ENCODE measurements around the gene SNED1. TPM values are rescaled to one million over a fixed set of nuclear protein-coding genes. Genes with fewer than 3 reads are reported as not detected.

SNED1 gene
- total RNA-seq, 1 experiment from 2014 or later, result not detected

GRCh38 chr2:241112046-241112445, 113.6 kb downstream of the SNED1 start:
- Mint-ChIP-seq H3K27me3 (ENCODE audit: insufficient read depth, unreplicated experiment) (no peaks in the 10 kb centered on the region), H3K36me3 (ENCODE audit: insufficient read depth, unreplicated experiment) (no peaks in the 10 kb centered on the region), H3K4me1 (ENCODE audit: low read depth, unreplicated experiment) (no peaks in the 10 kb centered on the region), H3K9me3 (ENCODE audit: unreplicated experiment) (no peaks in the 10 kb centered on the region), H3K27ac (ENCODE audit: unreplicated experiment) (no peak overlapping the region), H3K4me3 (ENCODE audit: unreplicated experiment) (no peak overlapping the region)
- Histone ChIP-seq H3K4me1 (no peaks in the 10 kb centered on the region), H3K4me3 (ENCODE audit: low read depth, low read length) (no peak overlapping the region), H3K36me3 (ENCODE audit: control insufficient read depth, insufficient read depth, low read length) (no peaks in the 10 kb centered on the region), H3K27me3 (replicated peaks; ENCODE audit: control insufficient read depth, insufficient read depth, low read length) (no peaks in the 10 kb centered on the region), H3K9me3 (no peaks in the 10 kb centered on the region)
- TF ChIP-seq, protein P1, sequence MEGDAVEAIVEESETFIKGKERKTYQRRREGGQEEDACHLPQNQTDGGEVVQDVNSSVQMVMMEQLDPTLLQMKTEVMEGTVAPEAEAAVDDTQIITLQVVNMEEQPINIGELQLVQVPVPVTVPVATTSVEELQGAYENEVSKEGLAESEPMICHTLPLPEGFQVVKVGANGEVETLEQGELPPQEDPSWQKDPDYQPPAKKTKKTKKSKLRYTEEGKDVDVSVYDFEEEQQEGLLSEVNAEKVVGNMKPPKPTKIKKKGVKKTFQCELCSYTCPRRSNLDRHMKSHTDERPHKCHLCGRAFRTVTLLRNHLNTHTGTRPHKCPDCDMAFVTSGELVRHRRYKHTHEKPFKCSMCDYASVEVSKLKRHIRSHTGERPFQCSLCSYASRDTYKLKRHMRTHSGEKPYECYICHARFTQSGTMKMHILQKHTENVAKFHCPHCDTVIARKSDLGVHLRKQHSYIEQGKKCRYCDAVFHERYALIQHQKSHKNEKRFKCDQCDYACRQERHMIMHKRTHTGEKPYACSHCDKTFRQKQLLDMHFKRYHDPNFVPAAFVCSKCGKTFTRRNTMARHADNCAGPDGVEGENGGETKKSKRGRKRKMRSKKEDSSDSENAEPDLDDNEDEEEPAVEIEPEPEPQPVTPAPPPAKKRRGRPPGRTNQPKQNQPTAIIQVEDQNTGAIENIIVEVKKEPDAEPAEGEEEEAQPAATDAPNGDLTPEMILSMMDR (IDR thresholded peaks at IDR 0.05; ENCODE audit: insufficient read depth in 1 of 2, low read depth in 1 of 2, low read length in 1 of 2, severe bottlenecking in 1 of 2, unreplicated experiment in 1 of 2), result no peak
- BruUV-seq (replicated peaks), result no TSS peak
- intact Hi-C loops (cut with micrococcal nuclease; ENCODE audit: unreplicated experiment), result no loop called here
- CTCF ChIA-PET, result no interaction called here
- POLR2A ChIA-PET, result no interaction called here
- DNase-seq, result no peak

DNA sequence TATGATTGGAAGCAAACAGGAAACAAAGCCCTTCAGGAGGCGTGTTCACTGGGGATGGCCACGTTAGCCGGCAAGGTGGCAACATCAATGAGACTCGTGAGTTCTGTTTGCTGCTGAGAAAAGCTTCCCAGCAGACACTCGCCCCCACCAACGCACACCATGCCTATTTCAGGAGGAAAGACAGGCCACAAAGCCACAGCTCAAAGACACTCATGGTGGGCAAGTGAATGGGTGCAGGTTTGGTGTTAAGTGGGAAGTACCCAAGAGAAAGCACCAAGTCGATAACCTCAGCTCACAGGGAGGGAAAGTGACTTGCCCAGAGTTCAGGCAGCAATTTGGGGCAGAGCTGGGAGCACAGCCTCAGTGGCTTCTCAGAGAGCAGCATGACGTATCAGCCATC, 114.2 kb downstream of the SNED1 start:
- DNase-seq, result no peak
- Histone ChIP-seq H3K27me3 (replicated peaks; ENCODE audit: control insufficient read depth, insufficient read depth, low read length) (no peaks in the 10 kb centered on the region), H3K4me3 (ENCODE audit: low read depth, low read length) (no peak overlapping the region), H3K4me1 (no peaks in the 10 kb centered on the region), H3K36me3 (ENCODE audit: control insufficient read depth, insufficient read depth, low read length) (no peaks in the 10 kb centered on the region), H3K9me3 (no peaks in the 10 kb centered on the region)
- no TSS peak for BruUV-seq (replicated peaks)
- no peaks in the 10 kb centered on the region for H3K9me3 Mint-ChIP-seq (ENCODE audit: unreplicated experiment)
- no peaks in the 10 kb centered on the region for H3K27me3 Mint-ChIP-seq (ENCODE audit: insufficient read depth, unreplicated experiment)
- H3K4me3 Mint-ChIP-seq (ENCODE audit: unreplicated experiment), result no peak overlapping the region
- intact Hi-C loops (cut with micrococcal nuclease; ENCODE audit: unreplicated experiment), result no loop called here
- TF ChIP-seq, protein P1 (IDR thresholded peaks at IDR 0.05; ENCODE audit: insufficient read depth in 1 of 2, low read depth in 1 of 2, low read length in 1 of 2, severe bottlenecking in 1 of 2, unreplicated experiment in 1 of 2), result no peak
- ChIA-PET CTCF (interaction anchor here (0.6 kb wide), 1 partner anchor 526 kb away, joined by 4 read pairs; no protein-coding TSS in a partner anchor), POLR2A (no interaction called here)
- no peaks in the 10 kb centered on the region for H3K36me3 Mint-ChIP-seq (ENCODE audit: insufficient read depth, unreplicated experiment)
- no peaks in the 10 kb centered on the region for H3K4me1 Mint-ChIP-seq (ENCODE audit: low read depth, unreplicated experiment)
- no peak overlapping the region for H3K27ac Mint-ChIP-seq (ENCODE audit: unreplicated experiment)

DNA sequence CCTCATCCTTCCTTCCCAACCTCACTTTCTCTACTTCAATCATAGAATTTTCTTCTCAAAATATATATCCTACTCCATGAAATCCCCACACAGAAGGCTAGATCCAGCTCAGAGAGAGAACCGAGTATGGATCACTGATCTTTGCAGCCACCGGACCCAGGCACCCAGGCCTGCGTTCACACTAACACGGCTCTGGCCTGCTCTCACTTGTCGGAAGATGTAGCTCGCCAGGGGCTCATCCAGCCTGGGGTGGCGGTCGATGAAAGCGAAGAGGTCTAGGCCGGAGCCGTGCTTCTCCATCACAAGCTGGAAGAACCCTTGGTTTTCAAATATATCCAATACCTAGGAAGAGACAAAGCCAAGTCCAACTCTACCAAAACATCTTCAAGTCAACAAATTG, 116.4 kb downstream of the SNED1 start:
- H3K36me3 Mint-ChIP-seq (ENCODE audit: insufficient read depth, unreplicated experiment), result peaks cover 2% of the 10 kb centered on the region
- ChIA-PET POLR2A (interaction anchor here (0.7 kb wide), 1 partner anchor 402 kb away, joined by 3 read pairs; no protein-coding TSS in a partner anchor), CTCF (no interaction called here)
- H3K4me1 Mint-ChIP-seq (ENCODE audit: low read depth, unreplicated experiment), result no peaks in the 10 kb centered on the region
- no peak overlapping the region for H3K27ac Mint-ChIP-seq (ENCODE audit: unreplicated experiment)
- H3K27me3 Mint-ChIP-seq (ENCODE audit: insufficient read depth, unreplicated experiment), result no peaks in the 10 kb centered on the region
- no peak overlapping the region for H3K4me3 ChIP-seq (ENCODE audit: low read depth, low read length)
- DNase-seq, result no peak
- intact Hi-C loops (cut with micrococcal nuclease; ENCODE audit: unreplicated experiment), result no loop called here
- no peaks in the 10 kb centered on the region for H3K27me3 ChIP-seq (replicated peaks; ENCODE audit: control insufficient read depth, insufficient read depth, low read length)
- H3K4me3 Mint-ChIP-seq (ENCODE audit: unreplicated experiment), result no peak overlapping the region
- H3K9me3 Mint-ChIP-seq (ENCODE audit: unreplicated experiment), result no peaks in the 10 kb centered on the region
- no peaks in the 10 kb centered on the region for H3K36me3 ChIP-seq (ENCODE audit: control insufficient read depth, insufficient read depth, low read length)
- H3K4me1 ChIP-seq, result no peaks in the 10 kb centered on the region
- TF ChIP-seq, protein P1 (IDR thresholded peaks at IDR 0.05; ENCODE audit: insufficient read depth in 1 of 2, low read depth in 1 of 2, low read length in 1 of 2, severe bottlenecking in 1 of 2, unreplicated experiment in 1 of 2), result no peak
- H3K9me3 ChIP-seq, result no peaks in the 10 kb centered on the region
- no TSS peak for BruUV-seq (replicated peaks)
